K562 (cell line): ENCODE data around the gene DTNBP1. TPM values are rescaled to one million over a fixed set of nuclear protein-coding genes. Genes with fewer than 3 reads are reported as not detected.

Experiments used
- ATAC-seq: fragments of 200-7000 bp; cut with Tn5 transposase; 3 replicates; pipeline ENCODE4 v1.9.1; 2020; ENCODE audit warnings: moderate library complexity
- BruUV-seq: library from RNA; stranded (reverse); fragments of 400-500 nt; replicated peaks from 2 replicates; lab custom pipeline; 2021; lab: Mats Ljungman, UMichigan
- CTCF ChIA-PET: fragments of 300-600 bp; formaldehyde crosslinking; extraction: SDS; loops from one replicate; lab custom pipeline; 2021; ENCODE audit warnings: low intra/inter-chr PET ratio; lab: Yijun Ruan, JAX
- POLR2A ChIA-PET: fragments of 300-600, 350-650 bp; sonication (Branson Sonifier 250); formaldehyde crosslinking; extraction: SDS; loops from one replicate; lab custom pipeline; 2021; ENCODE audit warnings: antibody characterized with exemption, inconsistent platforms; lab: Yijun Ruan, JAX
- DNase-seq, 4 experiments: peaks; one replicate each; pipeline versions ENCODE4 v3.0.0 to v3.0.0-alpha.2; 2011 to 2018; ENCODE audit warnings: low spot score in 3 of 4, mixed read lengths in 3 of 4; ENCODE audit errors: extremely low read depth in 1 of 4
- FAIRE-seq: peaks from 2 replicates; lab custom pipeline; 2011; peaks lifted over from hg19 to GRCh38; lab: Jason Lieb, UNC
- H2AFZ ChIP-seq: 2 replicates; pipeline ENCODE4 v1.6.0; 2011; ENCODE audit warnings: low read depth, low read length, control low read depth, inconsistent platforms
- H3K27ac ChIP-seq: fragments of 200-600 bp; 3 replicates; pipeline ENCODE4 v1.8.0; 2011; ENCODE audit warnings: low read depth, mild to moderate bottlenecking, control low read depth, inconsistent platforms, low read length, moderate library complexity, mixed read lengths; ENCODE audit errors: extremely low read depth
- H3K27me3 ChIP-seq, 2 experiments: fragments of 300-600 bp in 1 of 2; 2 replicates in 1 of 2; 3 replicates in 1 of 2; pipeline versions ENCODE4 v1.6.0 to v1.8.0; 2011; ENCODE audit warnings: inconsistent platforms in 2 of 2, low read length in 2 of 2, mild to moderate bottlenecking in 1 of 2, mixed read lengths in 1 of 2, moderate library complexity in 1 of 2; ENCODE audit not compliant: control insufficient read depth in 2 of 2, insufficient read depth in 2 of 2
- H3K36me3 ChIP-seq: fragments of 300-600 bp; 3 replicates; pipeline ENCODE4 v1.8.0; 2011; ENCODE audit warnings: mild to moderate bottlenecking, low read length, inconsistent platforms; ENCODE audit not compliant: control insufficient read depth, insufficient read depth
- H3K4me1 ChIP-seq, 2 experiments: fragments of 200-600 bp in 1 of 2; replicated peaks in 1 of 2; 2 replicates in 1 of 2; 3 replicates in 1 of 2; pipeline versions ENCODE4 v1.5.1 to v1.8.0; 2011; ENCODE audit warnings: inconsistent platforms in 2 of 2, low read length in 2 of 2, mild to moderate bottlenecking in 1 of 2, mixed read lengths in 1 of 2, moderate library complexity in 1 of 2; ENCODE audit not compliant: control insufficient read depth in 2 of 2, insufficient read depth in 2 of 2
- H3K4me2 ChIP-seq: 2 replicates; pipeline ENCODE4 v1.6.1; 2011; ENCODE audit warnings: low read length, control low read depth, inconsistent platforms, mixed read lengths; ENCODE audit not compliant: insufficient read depth
- H3K4me3 ChIP-seq: fragments of 200-600 bp; sonication (generic), shearing (Covaris generic); 2 replicates; pipeline ENCODE4 v1.5.1; 2016; ENCODE audit warnings: control low read depth, inconsistent platforms
- H3K79me2 ChIP-seq: fragments of 200-600 bp; 3 replicates; pipeline ENCODE4 v1.8.0; 2011; ENCODE audit warnings: low read length, inconsistent platforms; ENCODE audit not compliant: control insufficient read depth, insufficient read depth
- H3K9ac ChIP-seq, 2 experiments: 2 replicates each; pipeline versions ENCODE4 v1.6.0 to v1.6.1; 2011; ENCODE audit warnings: low read depth in 2 of 2, low read length in 2 of 2, control low read depth in 1 of 2, inconsistent platforms in 1 of 2, mild to moderate bottlenecking in 1 of 2, mixed read lengths in 1 of 2; ENCODE audit not compliant: insufficient read depth in 1 of 2
- H3K9me1 ChIP-seq: one replicate; pipeline ENCODE4 v1.6.0; 2011; ENCODE audit warnings: inconsistent platforms, mild to moderate bottlenecking, low read length, moderate library complexity; ENCODE audit not compliant: control insufficient read depth, insufficient read depth
- H3K9me3 ChIP-seq: replicated peaks from 2 replicates; pipeline ENCODE4 v1.5.1; 2011; ENCODE audit warnings: low read depth, low read length, inconsistent platforms; ENCODE audit not compliant: control insufficient read depth, insufficient read depth
- H4K20me1 ChIP-seq: replicated peaks from 2 replicates; pipeline ENCODE4 v1.6.1; 2011; ENCODE audit warnings: low read length, inconsistent platforms, mixed read lengths; ENCODE audit not compliant: control insufficient read depth, insufficient read depth
- COPS2 ChIP-seq: fragments of 450-650 bp; conservative IDR thresholded peaks from 2 replicates; pipeline ENCODE4 v1.6.1; 2016; ENCODE audit warnings: mild to moderate bottlenecking, moderate library complexity
- HMGN3 ChIP-seq: IDR thresholded peaks from 2 replicates; pipeline ENCODE4 v1.6.1; 2011; ENCODE audit warnings: borderline replicate concordance, low read depth, mild to moderate bottlenecking, mixed read lengths, low read length; ENCODE audit not compliant: insufficient read length; ENCODE audit errors: extremely low read depth
- IFI16 ChIP-seq: fragments of 250-450 bp; sonication (Bioruptor Pico); IDR thresholded peaks from 2 replicates; pipeline ENCODE4 v2.1.2; 2022; ENCODE audit warnings: mild to moderate bottlenecking, inconsistent platforms
- SAP30 ChIP-seq: fragments of 200-600 bp; sonication (generic); IDR thresholded peaks from 2 replicates; pipeline ENCODE4 v1.6.1; 2012; ENCODE audit warnings: borderline replicate concordance, low read depth, mild to moderate bottlenecking, moderate library complexity, low read length, control low read depth, inconsistent platforms; ENCODE audit not compliant: insufficient read depth, poor library complexity, severe bottlenecking
- U2AF2 ChIP-seq: fragments of 200-400 bp; formaldehyde crosslinking; optimal IDR thresholded peaks from 2 replicates; pipeline ENCODE3; 2017; ENCODE audit warnings: low read depth, mild to moderate bottlenecking, low read length
- ZNF384 ChIP-seq: IDR thresholded peaks from 2 replicates; pipeline ENCODE4 v1.6.1; 2012; ENCODE audit warnings: low read depth, low read length, improper control_type of control experiment
- ZNF551 ChIP-seq: fragments of 250-450 bp; sonication (Bioruptor Pico); IDR thresholded peaks from 2 replicates; pipeline ENCODE4 v1.5.0; 2021; ENCODE audit warnings: mild to moderate bottlenecking, moderate library complexity
- WGBS: fragments of 100-300 bp; shearing (Covaris generic); methylation state at CpG from one replicate; pipeline ENCODE4 v1.1.6; 2016; ENCODE audit warnings: low coverage, mixed read lengths; ENCODE audit not compliant: insufficient coverage; ENCODE audit errors: missing lambda C conversion rate; 5-methylcytosine and 5-hydroxymethylcytosine counted together
- in situ Hi-C: fragments of 300-500 bp; cut with MboI; formaldehyde crosslinking; loops from 4 replicates; pipeline ENCODE4 v1.15.0; 2018; ENCODE audit warnings: inconsistent platforms, mixed read lengths
- intact Hi-C: fragments of 100-400 bp; cut with micrococcal nuclease; formaldehyde crosslinking; loops from 2 replicates; pipeline ENCODE4 v1.14.2; 2022
- polyA plus RNA-seq, 8 experiments: library from polyadenylated mRNA; depleted of rRNA in 4 of 8; stranded (reverse) in 5 of 8; unstranded in 3 of 8; fragments of >200 nt; fragmentation: Nextera tagmentation in 2 of 8; fragmentation: Illumina TruSeq in 1 of 8; extraction: Ambion mirVana in 2 of 8; extraction: Trizol in 1 of 8; gene quantifications; 2 replicates each; pipeline versions ENCODE4 v1.2.1 to v1.2.3, GENCODE V29; 2011 to 2014; ENCODE audit warnings: inconsistent platforms in 1 of 8, missing spikeins in 1 of 8
- total RNA-seq, 7 experiments: library from RNA; depleted of rRNA in 6 of 7; stranded (reverse); fragments of >200 nt in 6 of 7; fragmentation: Illumina TruSeq in 2 of 7; extraction: Trizol in 2 of 7; gene quantifications; 2 replicates each; pipeline versions ENCODE4 v1.2.1 to v1.2.3, GENCODE V29; 2011 to 2021; ENCODE audit warnings: low replicate concordance in 1 of 7

The DTNBP1 gene
- total and polyA plus RNA-seq, 9 of the 15 experiments (the other 6 are each of a cell fraction or from before 2014, with no cell fraction given), result 16.7 to 54.5 (median 21.4) TPM

- no peaks in the 10 kb centered on the region for H3K9me3 ChIP-seq
- TF ChIP-seq IFI16 (CRISPR knock-in tag), result no peak
- TF ChIP-seq COPS2, result no peak
- no peak for TF ChIP-seq ZNF384
- no peak for TF ChIP-seq SAP30
- TF ChIP-seq U2AF2, result no peak
- no peak for TF ChIP-seq ZNF551 (CRISPR knock-in tag)
- TF ChIP-seq HMGN3, result no peak
- no peak overlapping the region for H2AFZ ChIP-seq
- no peak overlapping the region for H3K4me2 ChIP-seq
- H3K27ac ChIP-seq, result no peak overlapping the region
- intact Hi-C loops (no loop called here), in situ Hi-C loops (no loop called here)
- no peaks in the 10 kb centered on the region for H3K27me3 ChIP-seq
- ChIA-PET CTCF (no interaction called here), POLR2A (no interaction called here)
- H3K4me1 ChIP-seq, result peaks cover 2 to 8% of the 10 kb centered on the region in 2 experiments; a peak in 4 of 5 replicates
- H3K36me3 ChIP-seq, result peaks cover 61% of the 10 kb centered on the region
- H3K9me1 ChIP-seq, result no peaks in the 10 kb centered on the region
- no TSS peak for BruUV-seq
- FAIRE-seq (no peak), DNase-seq (no peak), ATAC-seq (no peak)
- H4K20me1 ChIP-seq, result peaks cover 6% of the 10 kb centered on the region; the same call in 1 of the 2 replicates
- no peak overlapping the region for H3K4me3 ChIP-seq
- H3K9ac ChIP-seq, result no peak overlapping the region
- 0 out of 3 replicates have a peak, but pooled peaks cover 8% of the 10 kb centered on the region for H3K79me2 ChIP-seq
- 87% methylated on average over 10 of the region's 10 CpGs for WGBS
Measured at GRCh38 chr6:15495375-15495901, 167.4 kb downstream of the DTNBP1 start.
